H1 (cell line): Measurements from ENCODE around the gene POM121C. TPM values are rescaled to one million over a fixed set of nuclear protein-coding genes. Genes with fewer than 3 reads are reported as not detected.
"Not testable (repeated sequence)": the region's sequence is repeated elsewhere in the genome, so short reads cannot be mapped to it uniquely, and the experiment has no call there.

ENCODE experiments used
- CTCF ChIA-PET: fragments of 300-600 bp; sonication (Branson Sonifier 250); formaldehyde crosslinking; loops from one replicate; lab custom pipeline; 2021; ENCODE audit not compliant: partially characterized antibody; lab: Charles Lee
- POLR2A ChIA-PET: fragments of 300-600 bp; sonication (Branson Sonifier 250); formaldehyde crosslinking; loops from one replicate; lab custom pipeline; 2021; ENCODE audit warnings: inconsistent platforms; ENCODE audit not compliant: partially characterized antibody; lab: Charles Lee
- DNase-seq, 2 experiments: peaks; one replicate each; pipeline versions ENCODE4 v3.0.0 to v3.0.0-alpha.2; 2010 to 2022; ENCODE audit warnings: low spot score in 2 of 2, low read depth in 1 of 2, mixed read lengths in 1 of 2
- FAIRE-seq: peaks from 2 replicates; lab custom pipeline; 2011; peaks lifted over from hg19 to GRCh38; lab: Jason Lieb, UNC
- H2AFZ ChIP-seq: 2 replicates; pipeline ENCODE4 v1.8.1; 2012; ENCODE audit warnings: low read length, inconsistent platforms
- H2AK5ac ChIP-seq: 2 replicates; pipeline ENCODE4 v1.6.1; 2013; ENCODE audit warnings: low read depth, low read length
- H2BK120ac ChIP-seq: replicated peaks from 2 replicates; pipeline ENCODE3; 2013; ENCODE audit warnings: low read depth, low read length, inconsistent platforms
- H2BK12ac ChIP-seq: 2 replicates; pipeline ENCODE4 v1.6.1; 2013; ENCODE audit warnings: low read depth, low read length
- H2BK15ac ChIP-seq: 2 replicates; pipeline ENCODE4 v1.6.1; 2013; ENCODE audit warnings: low read length
- H2BK20ac ChIP-seq: 2 replicates; pipeline ENCODE4 v1.6.1; 2013; ENCODE audit warnings: low read length
- H2BK5ac ChIP-seq: 2 replicates; pipeline ENCODE4 v1.6.1; 2013; ENCODE audit warnings: low read depth, low read length
- H3K14ac ChIP-seq: 2 replicates; pipeline ENCODE4 v1.6.1; 2013; ENCODE audit warnings: inconsistent platforms; ENCODE audit not compliant: insufficient read length
- H3K18ac ChIP-seq: 2 replicates; pipeline ENCODE4 v1.6.1; 2013; ENCODE audit warnings: low read length; ENCODE audit errors: extremely low read depth
- H3K23ac ChIP-seq: 2 replicates; pipeline ENCODE4 v1.6.1; 2013; ENCODE audit warnings: inconsistent platforms; ENCODE audit not compliant: insufficient read length
- H3K23me2 ChIP-seq: 2 replicates; pipeline ENCODE4 v1.6.1; 2013; ENCODE audit warnings: low read depth, low read length
- H3K27ac ChIP-seq: 2 replicates; pipeline ENCODE4 v1.6.1; 2011; ENCODE audit warnings: low read depth, low read length, inconsistent platforms
- H3K27me3 ChIP-seq, 4 experiments: replicated peaks in 1 of 4; 1 replicate in 1 of 4; 2 replicates in 3 of 4; pipeline versions ENCODE4 v1.6.1 to v1.8.1; 2011 to 2013; ENCODE audit warnings: low read length in 3 of 4, mild to moderate bottlenecking in 3 of 4, inconsistent platforms in 2 of 4, mixed read lengths in 2 of 4, moderate library complexity in 1 of 4; ENCODE audit not compliant: control insufficient read depth in 3 of 4, insufficient read depth in 3 of 4; ENCODE audit errors: extremely low read depth in 1 of 4
- H3K36me3 ChIP-seq, 4 experiments: 2 replicates each; pipeline versions ENCODE4 v1.6.1 to v1.8.1; 2011 to 2013; ENCODE audit warnings: mild to moderate bottlenecking in 4 of 4, low read length in 3 of 4, moderate library complexity in 2 of 4, control low read depth in 1 of 4, inconsistent platforms in 1 of 4; ENCODE audit not compliant: insufficient read depth in 4 of 4, control insufficient read depth in 2 of 4
- H3K4ac ChIP-seq: replicated peaks from 2 replicates; pipeline ENCODE3; 2013; ENCODE audit warnings: low read length, low read depth, mixed read lengths, inconsistent platforms; ENCODE audit not compliant: insufficient read length
- H3K4me1 ChIP-seq, 4 experiments: replicated peaks in 1 of 4; 1 replicate in 1 of 4; 2 replicates in 3 of 4; pipeline versions ENCODE4 v1.6.1 to v1.8.1; 2011 to 2013; ENCODE audit warnings: low read length in 3 of 4, inconsistent platforms in 2 of 4, mixed read lengths in 1 of 4; ENCODE audit not compliant: insufficient read depth in 4 of 4, control insufficient read depth in 3 of 4
- H3K4me2 ChIP-seq, 2 experiments: 2 replicates each; pipeline versions ENCODE4 v1.6.1 to v1.8.1; 2011 to 2013; ENCODE audit warnings: low read depth in 2 of 2, low read length in 2 of 2, control low read depth in 1 of 2, inconsistent platforms in 1 of 2, mild to moderate bottlenecking in 1 of 2; ENCODE audit not compliant: insufficient read depth in 1 of 2
- H3K4me3 ChIP-seq, 4 experiments: fragments of 200-600, 300-600 bp in 1 of 4; sonication (generic), shearing (Covaris generic), sonication (Bioruptor Twin) in 1 of 4; 2 replicates each; pipeline versions ENCODE4 v1.5.1 to v1.8.1; 2011 to 2016; ENCODE audit warnings: low read length in 4 of 4, low read depth in 3 of 4, control low read depth in 2 of 4, inconsistent platforms in 2 of 4, mild to moderate bottlenecking in 2 of 4, mixed read lengths in 1 of 4, moderate library complexity in 1 of 4; ENCODE audit not compliant: insufficient read depth in 2 of 4; ENCODE audit errors: extremely low read depth in 1 of 4
- H3K56ac ChIP-seq: replicated peaks from 2 replicates; pipeline ENCODE3; 2013; ENCODE audit warnings: low read depth, mild to moderate bottlenecking, mixed read lengths, low read length, inconsistent platforms; ENCODE audit not compliant: insufficient read length
- H3K79me1 ChIP-seq: 2 replicates; pipeline ENCODE4 v1.6.1; 2013; ENCODE audit warnings: low read depth, low read length, control low read depth
- H3K79me2 ChIP-seq, 2 experiments: 2 replicates each; pipeline versions ENCODE4 v1.6.1 to v1.8.1; 2012 to 2013; ENCODE audit warnings: low read length in 2 of 2, mild to moderate bottlenecking in 2 of 2, inconsistent platforms in 1 of 2; ENCODE audit not compliant: insufficient read depth in 2 of 2, control insufficient read depth in 1 of 2
- H3K9ac ChIP-seq, 4 experiments: replicated peaks in 1 of 4; 1 replicate in 1 of 4; 2 replicates in 3 of 4; pipeline versions ENCODE4 v1.6.1 to v1.8.1; 2011 to 2013; ENCODE audit warnings: low read depth in 3 of 4, low read length in 3 of 4, control low read depth in 2 of 4, mild to moderate bottlenecking in 2 of 4, moderate library complexity in 2 of 4, inconsistent platforms in 1 of 4; ENCODE audit errors: extremely low read depth in 1 of 4
- H3K9me3 ChIP-seq, 2 experiments: 2 replicates each; pipeline versions ENCODE4 v1.6.1 to v1.8.1; 2012 to 2013; ENCODE audit warnings: mild to moderate bottlenecking in 2 of 2, moderate library complexity in 2 of 2, control low read depth in 1 of 2, inconsistent platforms in 1 of 2, low read depth in 1 of 2, low read length in 1 of 2, mixed read lengths in 1 of 2; ENCODE audit not compliant: insufficient read depth in 2 of 2
- H4K20me1 ChIP-seq, 2 experiments: replicated peaks in 1 of 2; 2 replicates each; pipeline versions ENCODE3 to v1.8.1; 2011 to 2013; ENCODE audit warnings: inconsistent platforms in 2 of 2, low read length in 2 of 2, mild to moderate bottlenecking in 1 of 2; ENCODE audit not compliant: insufficient read depth in 2 of 2, control insufficient read depth in 1 of 2
- H4K5ac ChIP-seq: 2 replicates; pipeline ENCODE4 v1.6.1; 2013; ENCODE audit warnings: low read length, low read depth, mixed read lengths, inconsistent platforms; ENCODE audit not compliant: insufficient read length
- H4K8ac ChIP-seq: 2 replicates; pipeline ENCODE4 v1.8.0; 2013; ENCODE audit warnings: mild to moderate bottlenecking, moderate library complexity, low read length, inconsistent platforms; ENCODE audit not compliant: insufficient read depth; ENCODE audit errors: extremely low read depth
- H4K91ac ChIP-seq: replicated peaks from 2 replicates; pipeline ENCODE3; 2013; ENCODE audit warnings: low read length, mixed read lengths, inconsistent platforms; ENCODE audit not compliant: insufficient read length
- WGBS, 2 experiments: shearing (Covaris generic) in 1 of 2; methylation state at CpG; one replicate each; pipeline versions ENCODE4 v1.1.6 to v1.1.7; 2013 to 2015; ENCODE audit warnings: low lambda C conversion rate in 2 of 2, mixed read lengths in 2 of 2, inconsistent platforms in 1 of 2, low coverage in 1 of 2, missing lambda C conversion rate in 1 of 2; ENCODE audit not compliant: insufficient replicate concordance in 2 of 2, insufficient coverage in 1 of 2, insufficient read length in 1 of 2; ENCODE audit errors: extremely low coverage in 1 of 2, missing lambda C conversion rate in 1 of 2; 5-methylcytosine and 5-hydroxymethylcytosine counted together
- polyA plus RNA-seq, 7 experiments: library from polyadenylated mRNA; depleted of rRNA in 3 of 7; stranded (reverse) in 5 of 7; unstranded in 2 of 7; fragments of >200 nt in 5 of 7; fragments of 200-250 nt in 2 of 7; gene quantifications; 1 replicate in 5 of 7; 2 replicates in 1 of 7; 4 replicates in 1 of 7; pipeline versions ENCODE4 v1.2.1 to v1.2.3, GENCODE V29; 2011 to 2013; ENCODE audit warnings: missing spikeins in 2 of 7, mixed read lengths in 2 of 7
- total RNA-seq: library from RNA; stranded (reverse); fragmentation: NEBNext Ultra II Directional; extraction: Animal tissue kit (Norgen Biotek cat#: 25700); gene quantifications from 2 replicates; pipeline ENCODE4 v1.2.1, GENCODE V29; 2021

The POM121C gene
- total and polyA plus RNA-seq, 2 of the 8 experiments (the other 6 are each of a cell fraction or from before 2014, with no cell fraction given), result 16.5 to 58.0 TPM

DNA sequence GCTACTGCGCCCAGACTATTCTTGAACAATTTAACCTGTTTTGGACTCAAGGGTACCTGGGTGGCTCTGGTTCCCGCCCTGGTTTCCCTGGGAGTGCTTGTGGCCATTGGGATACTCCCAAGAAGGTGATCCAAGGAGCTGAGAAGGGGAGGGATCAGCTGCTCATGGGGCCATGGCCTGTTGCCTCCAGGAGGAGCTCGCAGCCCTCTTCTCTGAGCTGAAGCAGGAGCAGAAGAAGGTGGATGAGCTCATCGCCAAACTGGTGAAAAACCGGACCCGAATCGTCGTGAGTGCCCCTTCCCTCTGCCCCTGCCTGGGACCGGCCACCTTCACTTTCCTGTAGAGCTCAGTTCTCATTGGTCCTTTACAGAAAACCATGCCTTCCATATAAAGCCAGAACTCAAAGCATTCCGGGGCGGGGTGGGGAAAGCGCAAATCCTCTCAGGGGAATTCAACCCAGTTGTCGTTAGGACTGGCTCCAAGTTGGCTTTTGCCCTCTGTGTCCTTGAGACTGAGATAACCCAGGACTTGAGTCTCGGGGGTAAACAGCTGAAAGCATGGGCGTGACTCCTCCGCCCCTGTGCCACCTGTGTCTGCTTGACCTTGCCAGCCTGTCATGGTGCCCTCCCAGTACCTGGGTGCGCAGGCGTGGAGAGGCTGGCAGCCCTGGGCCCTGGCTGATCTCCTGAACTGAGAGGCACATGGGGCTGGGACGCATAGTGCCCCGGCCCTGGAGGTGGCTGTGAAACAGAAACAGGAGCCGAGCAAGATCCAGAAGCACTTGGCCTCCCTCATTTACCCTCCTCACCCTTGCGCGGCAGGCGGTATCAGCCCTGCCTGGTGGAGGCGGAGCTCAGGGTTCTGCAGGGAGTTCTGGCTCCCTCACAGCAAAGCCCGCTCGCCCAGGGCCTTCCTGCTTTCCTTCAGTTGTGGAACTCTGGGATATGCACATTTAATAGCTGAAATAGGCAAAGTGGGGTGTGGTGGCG is 82.3 kb downstream of the POM121C start:
- H2BK20ac ChIP-seq, H2BK5ac ChIP-seq, H4K5ac ChIP-seq, H3K4ac ChIP-seq, H3K14ac ChIP-seq, H3K27ac ChIP-seq, H4K91ac ChIP-seq, H3K27me3 ChIP-seq, CTCF ChIA-PET, H2BK12ac ChIP-seq, DNase-seq, H3K79me2 ChIP-seq, FAIRE-seq, H2BK15ac ChIP-seq, H3K23ac ChIP-seq, H3K23me2 ChIP-seq, H3K4me1 ChIP-seq, H3K4me2 ChIP-seq, H3K18ac ChIP-seq, POLR2A ChIA-PET, H2AK5ac ChIP-seq, H3K56ac ChIP-seq, H3K79me1 ChIP-seq, H2AFZ ChIP-seq, H3K9ac ChIP-seq, H4K8ac ChIP-seq, H2BK120ac ChIP-seq, H3K4me3 ChIP-seq, H4K20me1 ChIP-seq, H3K9me3 ChIP-seq, H3K36me3 ChIP-seq: not testable (repeated sequence)
- no CpG with 5 or more reads among the region's 28 CpGs for WGBS, 2 experiments
